H1 (cell line): ENCODE data around the gene JAK2. TPM values are rescaled to one million over a fixed set of nuclear protein-coding genes. Genes with fewer than 3 reads are reported as not detected.

Source experiments
- CTCF ChIA-PET: fragments of 300-600 bp; sonication (Branson Sonifier 250); formaldehyde crosslinking; loops from one replicate; lab custom pipeline; 2021; ENCODE audit not compliant: partially characterized antibody; lab: Charles Lee
- POLR2A ChIA-PET: fragments of 300-600 bp; sonication (Branson Sonifier 250); formaldehyde crosslinking; loops from one replicate; lab custom pipeline; 2021; ENCODE audit warnings: inconsistent platforms; ENCODE audit not compliant: partially characterized antibody; lab: Charles Lee
- DNase-seq, 2 experiments: peaks; one replicate each; pipeline versions ENCODE4 v3.0.0 to v3.0.0-alpha.2; 2010 to 2022; ENCODE audit warnings: low spot score in 2 of 2, low read depth in 1 of 2, mixed read lengths in 1 of 2
- FAIRE-seq: peaks from 2 replicates; lab custom pipeline; 2011; peaks lifted over from hg19 to GRCh38; lab: Jason Lieb, UNC
- H2AFZ ChIP-seq: 2 replicates; pipeline ENCODE4 v1.8.1; 2012; ENCODE audit warnings: low read length, inconsistent platforms
- H2AK5ac ChIP-seq: 2 replicates; pipeline ENCODE4 v1.6.1; 2013; ENCODE audit warnings: low read depth, low read length
- H2BK120ac ChIP-seq: replicated peaks from 2 replicates; pipeline ENCODE3; 2013; ENCODE audit warnings: low read depth, low read length, inconsistent platforms
- H2BK12ac ChIP-seq: 2 replicates; pipeline ENCODE4 v1.6.1; 2013; ENCODE audit warnings: low read depth, low read length
- H2BK15ac ChIP-seq: 2 replicates; pipeline ENCODE4 v1.6.1; 2013; ENCODE audit warnings: low read length
- H2BK20ac ChIP-seq: 2 replicates; pipeline ENCODE4 v1.6.1; 2013; ENCODE audit warnings: low read length
- H2BK5ac ChIP-seq: 2 replicates; pipeline ENCODE4 v1.6.1; 2013; ENCODE audit warnings: low read depth, low read length
- H3K14ac ChIP-seq: 2 replicates; pipeline ENCODE4 v1.6.1; 2013; ENCODE audit warnings: inconsistent platforms; ENCODE audit not compliant: insufficient read length
- H3K18ac ChIP-seq: 2 replicates; pipeline ENCODE4 v1.6.1; 2013; ENCODE audit warnings: low read length; ENCODE audit errors: extremely low read depth
- H3K23ac ChIP-seq: 2 replicates; pipeline ENCODE4 v1.6.1; 2013; ENCODE audit warnings: inconsistent platforms; ENCODE audit not compliant: insufficient read length
- H3K23me2 ChIP-seq: 2 replicates; pipeline ENCODE4 v1.6.1; 2013; ENCODE audit warnings: low read depth, low read length
- H3K27ac ChIP-seq: 2 replicates; pipeline ENCODE4 v1.6.1; 2011; ENCODE audit warnings: low read depth, low read length, inconsistent platforms
- H3K27me3 ChIP-seq, 4 experiments: replicated peaks in 1 of 4; 1 replicate in 1 of 4; 2 replicates in 3 of 4; pipeline versions ENCODE4 v1.6.1 to v1.8.1; 2011 to 2013; ENCODE audit warnings: low read length in 3 of 4, mild to moderate bottlenecking in 3 of 4, inconsistent platforms in 2 of 4, mixed read lengths in 2 of 4, moderate library complexity in 1 of 4; ENCODE audit not compliant: control insufficient read depth in 3 of 4, insufficient read depth in 3 of 4; ENCODE audit errors: extremely low read depth in 1 of 4
- H3K36me3 ChIP-seq, 4 experiments: 2 replicates each; pipeline versions ENCODE4 v1.6.1 to v1.8.1; 2011 to 2013; ENCODE audit warnings: mild to moderate bottlenecking in 4 of 4, low read length in 3 of 4, moderate library complexity in 2 of 4, control low read depth in 1 of 4, inconsistent platforms in 1 of 4; ENCODE audit not compliant: insufficient read depth in 4 of 4, control insufficient read depth in 2 of 4
- H3K4ac ChIP-seq: replicated peaks from 2 replicates; pipeline ENCODE3; 2013; ENCODE audit warnings: low read length, low read depth, mixed read lengths, inconsistent platforms; ENCODE audit not compliant: insufficient read length
- H3K4me1 ChIP-seq, 4 experiments: replicated peaks in 1 of 4; 1 replicate in 1 of 4; 2 replicates in 3 of 4; pipeline versions ENCODE4 v1.6.1 to v1.8.1; 2011 to 2013; ENCODE audit warnings: low read length in 3 of 4, inconsistent platforms in 2 of 4, mixed read lengths in 1 of 4; ENCODE audit not compliant: insufficient read depth in 4 of 4, control insufficient read depth in 3 of 4
- H3K4me2 ChIP-seq, 2 experiments: 2 replicates each; pipeline versions ENCODE4 v1.6.1 to v1.8.1; 2011 to 2013; ENCODE audit warnings: low read depth in 2 of 2, low read length in 2 of 2, control low read depth in 1 of 2, inconsistent platforms in 1 of 2, mild to moderate bottlenecking in 1 of 2; ENCODE audit not compliant: insufficient read depth in 1 of 2
- H3K4me3 ChIP-seq, 4 experiments: fragments of 200-600, 300-600 bp in 1 of 4; sonication (generic), shearing (Covaris generic), sonication (Bioruptor Twin) in 1 of 4; 2 replicates each; pipeline versions ENCODE4 v1.5.1 to v1.8.1; 2011 to 2016; ENCODE audit warnings: low read length in 4 of 4, low read depth in 3 of 4, control low read depth in 2 of 4, inconsistent platforms in 2 of 4, mild to moderate bottlenecking in 2 of 4, mixed read lengths in 1 of 4, moderate library complexity in 1 of 4; ENCODE audit not compliant: insufficient read depth in 2 of 4; ENCODE audit errors: extremely low read depth in 1 of 4
- H3K56ac ChIP-seq: replicated peaks from 2 replicates; pipeline ENCODE3; 2013; ENCODE audit warnings: low read depth, mild to moderate bottlenecking, mixed read lengths, low read length, inconsistent platforms; ENCODE audit not compliant: insufficient read length
- H3K79me1 ChIP-seq: 2 replicates; pipeline ENCODE4 v1.6.1; 2013; ENCODE audit warnings: low read depth, low read length, control low read depth
- H3K79me2 ChIP-seq, 2 experiments: 2 replicates each; pipeline versions ENCODE4 v1.6.1 to v1.8.1; 2012 to 2013; ENCODE audit warnings: low read length in 2 of 2, mild to moderate bottlenecking in 2 of 2, inconsistent platforms in 1 of 2; ENCODE audit not compliant: insufficient read depth in 2 of 2, control insufficient read depth in 1 of 2
- H3K9ac ChIP-seq, 4 experiments: replicated peaks in 1 of 4; 1 replicate in 1 of 4; 2 replicates in 3 of 4; pipeline versions ENCODE4 v1.6.1 to v1.8.1; 2011 to 2013; ENCODE audit warnings: low read depth in 3 of 4, low read length in 3 of 4, control low read depth in 2 of 4, mild to moderate bottlenecking in 2 of 4, moderate library complexity in 2 of 4, inconsistent platforms in 1 of 4; ENCODE audit errors: extremely low read depth in 1 of 4
- H3K9me3 ChIP-seq, 2 experiments: 2 replicates each; pipeline versions ENCODE4 v1.6.1 to v1.8.1; 2012 to 2013; ENCODE audit warnings: mild to moderate bottlenecking in 2 of 2, moderate library complexity in 2 of 2, control low read depth in 1 of 2, inconsistent platforms in 1 of 2, low read depth in 1 of 2, low read length in 1 of 2, mixed read lengths in 1 of 2; ENCODE audit not compliant: insufficient read depth in 2 of 2
- H4K20me1 ChIP-seq, 2 experiments: replicated peaks in 1 of 2; 2 replicates each; pipeline versions ENCODE3 to v1.8.1; 2011 to 2013; ENCODE audit warnings: inconsistent platforms in 2 of 2, low read length in 2 of 2, mild to moderate bottlenecking in 1 of 2; ENCODE audit not compliant: insufficient read depth in 2 of 2, control insufficient read depth in 1 of 2
- H4K5ac ChIP-seq: 2 replicates; pipeline ENCODE4 v1.6.1; 2013; ENCODE audit warnings: low read length, low read depth, mixed read lengths, inconsistent platforms; ENCODE audit not compliant: insufficient read length
- H4K8ac ChIP-seq: 2 replicates; pipeline ENCODE4 v1.8.0; 2013; ENCODE audit warnings: mild to moderate bottlenecking, moderate library complexity, low read length, inconsistent platforms; ENCODE audit not compliant: insufficient read depth; ENCODE audit errors: extremely low read depth
- H4K91ac ChIP-seq: replicated peaks from 2 replicates; pipeline ENCODE3; 2013; ENCODE audit warnings: low read length, mixed read lengths, inconsistent platforms; ENCODE audit not compliant: insufficient read length
- ATF3 ChIP-seq: IDR thresholded peaks from 2 replicates; pipeline ENCODE4 v1.6.1; 2011; ENCODE audit warnings: low read depth, mild to moderate bottlenecking, low read length; ENCODE audit not compliant: insufficient read depth
- CBX8 ChIP-seq: fragments of 300-800, 300-1000 bp; sonication (generic); IDR thresholded peaks from 2 replicates; pipeline ENCODE4 v1.7.1; 2016; ENCODE audit warnings: low read depth, low read length, borderline replicate concordance
- MAFK ChIP-seq: IDR thresholded peaks from 2 replicates; pipeline ENCODE4 v1.6.1; 2012; ENCODE audit warnings: low read depth, mild to moderate bottlenecking, improper control_type of control experiment, low read length
- SIN3A ChIP-seq, 2 experiments: IDR thresholded peaks in 1 of 2; conservative IDR thresholded peaks in 1 of 2; 2 replicates each; pipeline ENCODE4 v1.6.1; 2011 to 2012; ENCODE audit warnings: low read length in 2 of 2, improper control_type of control experiment in 1 of 2, low read depth in 1 of 2, mild to moderate bottlenecking in 1 of 2
- SIRT6 ChIP-seq: IDR thresholded peaks from one replicate; pipeline ENCODE4 v1.7.1; 2012; ENCODE audit warnings: low read length, inconsistent platforms
- TAF7 ChIP-seq: optimal IDR thresholded peaks from 2 replicates; pipeline ENCODE3; 2011; ENCODE audit warnings: low read depth, mild to moderate bottlenecking, inconsistent platforms, low read length, moderate library complexity, borderline replicate concordance
- WGBS, 2 experiments: shearing (Covaris generic) in 1 of 2; methylation state at CpG; one replicate each; pipeline versions ENCODE4 v1.1.6 to v1.1.7; 2013 to 2015; ENCODE audit warnings: low lambda C conversion rate in 2 of 2, mixed read lengths in 2 of 2, inconsistent platforms in 1 of 2, low coverage in 1 of 2, missing lambda C conversion rate in 1 of 2; ENCODE audit not compliant: insufficient replicate concordance in 2 of 2, insufficient coverage in 1 of 2, insufficient read length in 1 of 2; ENCODE audit errors: extremely low coverage in 1 of 2, missing lambda C conversion rate in 1 of 2; 5-methylcytosine and 5-hydroxymethylcytosine counted together
- polyA plus RNA-seq, 7 experiments: library from polyadenylated mRNA; depleted of rRNA in 3 of 7; stranded (reverse) in 5 of 7; unstranded in 2 of 7; fragments of >200 nt in 5 of 7; fragments of 200-250 nt in 2 of 7; gene quantifications; 1 replicate in 5 of 7; 2 replicates in 1 of 7; 4 replicates in 1 of 7; pipeline versions ENCODE4 v1.2.1 to v1.2.3, GENCODE V29; 2011 to 2013; ENCODE audit warnings: missing spikeins in 2 of 7, mixed read lengths in 2 of 7
- total RNA-seq: library from RNA; stranded (reverse); fragmentation: NEBNext Ultra II Directional; extraction: Animal tissue kit (Norgen Biotek cat#: 25700); gene quantifications from 2 replicates; pipeline ENCODE4 v1.2.1, GENCODE V29; 2021

The JAK2 gene
- total and polyA plus RNA-seq, 2 of the 8 experiments (the other 6 are each of a cell fraction or from before 2014, with no cell fraction given) = 0.50 to 2.1 TPM

- peaks cover 0 to 3% (median 0%) of the 10 kb centered on the region in 4 experiments; a peak in 2 of 8 replicates for H3K36me3 ChIP-seq
- H3K4me2 ChIP-seq = peak overlapping the region; percentile 10 to 28; a peak in 1 of 4 replicates
- H3K79me1 ChIP-seq = no peaks in the 10 kb centered on the region
- no peak overlapping the region for H3K18ac ChIP-seq
- WGBS, 2 experiments = 66% methylated on average over 4 of the region's 4 CpGs; no CpG with 5 or more reads in 1 of the 2 experiments
- POLR2A ChIA-PET = no interaction called here
- no peak overlapping the region for H3K56ac ChIP-seq
- H4K20me1 ChIP-seq = no peaks in the 10 kb centered on the region
- H3K14ac ChIP-seq = no peak overlapping the region
- H3K23ac ChIP-seq = no peak overlapping the region
- H3K4me3 ChIP-seq = peak overlapping the region in 1 of 4 experiments; percentile 10; a peak in 1 of 8 replicates
- no peak overlapping the region for H2BK12ac ChIP-seq
- H3K27ac ChIP-seq = no peak overlapping the region
- no peak overlapping the region for H4K91ac ChIP-seq
- no peak overlapping the region for H2BK20ac ChIP-seq
- CTCF ChIA-PET = interaction anchor here (0.9 to 1.4 kb wide), 5 partner anchors 11 to 235 kb away, joined by 3 to 5 read pairs (median 3); no protein-coding TSS in a partner anchor
- DNase-seq = no peak
- no peak overlapping the region for H2BK5ac ChIP-seq
- H3K4ac ChIP-seq = no peak overlapping the region
- TF ChIP-seq TAF7 (no peak), SIRT6 (no peak), CBX8 (no peak), ATF3 (no peak), SIN3A (conservative IDR thresholded peaks at IDR 0.05 in 1 of 2, IDR thresholded peaks at IDR 0.05 in 1 of 2; ENCODE audit: low read depth in 1 of 2, low read length in 2 of 2) (no peak), MAFK (no peak)
- TF ChIP-seq, all 59 proteins: peak for 0
- peaks cover 0 to 4% (median 1%) of the 10 kb centered on the region in 4 experiments; a peak in 2 of 7 replicates for H3K4me1 ChIP-seq
- no peaks in the 10 kb centered on the region for H3K27me3 ChIP-seq
- H2BK15ac ChIP-seq = no peak overlapping the region
- no peak overlapping the region for H2AK5ac ChIP-seq
- H3K79me2 ChIP-seq = no peaks in the 10 kb centered on the region
- no peak overlapping the region for H2AFZ ChIP-seq
- no peak overlapping the region for H2BK120ac ChIP-seq
- peaks cover 0 to 4% of the 10 kb centered on the region in 2 experiments; a peak in 2 of 4 replicates for H3K9me3 ChIP-seq
- no peak overlapping the region for H4K8ac ChIP-seq
- FAIRE-seq = no peak
- H3K9ac ChIP-seq = no peak overlapping the region
- H4K5ac ChIP-seq = no peak overlapping the region
- no peaks in the 10 kb centered on the region for H3K23me2 ChIP-seq
These were observed 9.3 kb downstream of the JAK2 start for GRCh38 chr9:4994166-4994890.
